GM12878 (cell line): ENCODE results near the gene PITRM1. TPM values are rescaled to one million over a fixed set of nuclear protein-coding genes. Genes with fewer than 3 reads are reported as not detected.

ENCODE experiments used
- ATAC-seq: fragments of 200-7000 bp; cut with Tn5 transposase; 3 replicates; pipeline ENCODE4 v1.9.1; 2020; ENCODE audit warnings: mild to moderate bottlenecking, moderate library complexity
- BruUV-seq: library from RNA; stranded (reverse); fragments of 400-500 nt; replicated peaks from 2 replicates; lab custom pipeline; 2021; lab: Mats Ljungman, UMichigan
- CTCF ChIA-PET: fragments of 300-600 bp; sonication (Branson Sonifier 250); formaldehyde crosslinking; extraction: SDS; loops from one replicate; lab custom pipeline; 2021; ENCODE audit warnings: inconsistent platforms; lab: Yijun Ruan, JAX
- POLR2A ChIA-PET: fragments of 350-600 bp; formaldehyde crosslinking; extraction: SDS; loops from one replicate; lab custom pipeline; 2021; ENCODE audit warnings: inconsistent platforms; lab: Charles Lee
- RAD21 ChIA-PET: fragments of 300-600 bp; sonication (Branson Sonifier 250); formaldehyde crosslinking; loops from one replicate; lab custom pipeline; 2023; ENCODE audit warnings: antibody characterized with exemption; ENCODE audit not compliant: unreplicated experiment; lab: Charles Lee
- SMC1A ChIA-PET: fragments of 300-600 bp; sonication (Branson Sonifier 250); formaldehyde crosslinking; loops from one replicate; lab custom pipeline; 2023; ENCODE audit not compliant: unreplicated experiment, uncharacterized antibody; lab: Charles Lee
- DNase-seq: peaks from one replicate; pipeline ENCODE4 v3.0.0-alpha.2; 2011; ENCODE audit warnings: low read depth, low spot score
- FAIRE-seq: peaks from 3 replicates; lab custom pipeline; 2011; peaks lifted over from hg19 to GRCh38; lab: Jason Lieb, UNC
- H2AFZ ChIP-seq: 2 replicates; pipeline ENCODE4 v1.6.0; 2011; ENCODE audit warnings: low read depth, low read length, control low read depth; ENCODE audit not compliant: control insufficient read depth
- H3K27ac ChIP-seq: 2 replicates; pipeline ENCODE4 v1.5.1; 2011; ENCODE audit warnings: control low read depth; ENCODE audit not compliant: control insufficient read depth, insufficient read depth
- H3K27me3 ChIP-seq, 2 experiments: replicated peaks in 1 of 2; 2 replicates each; pipeline versions ENCODE4 v1.6.0 to v1.6.1; 2011; ENCODE audit warnings: low read length in 1 of 2; ENCODE audit not compliant: control insufficient read depth in 2 of 2, insufficient read depth in 2 of 2
- H3K36me3 ChIP-seq, 2 experiments: 2 replicates each; pipeline ENCODE4 v1.5.1; 2011; ENCODE audit warnings: low read length in 1 of 2; ENCODE audit not compliant: control insufficient read depth in 2 of 2, insufficient read depth in 2 of 2
- H3K4me1 ChIP-seq: 2 replicates; pipeline ENCODE4 v1.6.1; 2011; ENCODE audit warnings: mild to moderate bottlenecking, low read length, moderate library complexity, mixed read lengths; ENCODE audit not compliant: control insufficient read depth, insufficient read depth
- H3K4me2 ChIP-seq: 2 replicates; pipeline ENCODE4 v1.6.0; 2011; ENCODE audit warnings: control low read depth; ENCODE audit not compliant: control insufficient read depth, insufficient read depth
- H3K4me3 ChIP-seq: fragments of 200-600 bp; sonication (generic); 2 replicates; pipeline ENCODE4 v1.5.1; 2016
- H3K79me2 ChIP-seq: 2 replicates; pipeline ENCODE4 v1.6.0; 2011; ENCODE audit warnings: low read length; ENCODE audit not compliant: control insufficient read depth, insufficient read depth
- H3K9ac ChIP-seq: 2 replicates; pipeline ENCODE4 v1.8.0; 2011; ENCODE audit warnings: low read length, control low read depth, mixed read lengths; ENCODE audit not compliant: control insufficient read depth, insufficient read depth
- H3K9me3 ChIP-seq: replicated peaks from 3 replicates; pipeline ENCODE4 v1.5.1; 2011; ENCODE audit warnings: mild to moderate bottlenecking, low read length; ENCODE audit not compliant: control insufficient read depth, insufficient read depth
- H4K20me1 ChIP-seq: 2 replicates; pipeline ENCODE4 v1.6.0; 2011; ENCODE audit not compliant: control insufficient read depth, insufficient read depth
- MEF2A ChIP-seq: IDR thresholded peaks from 2 replicates; pipeline ENCODE4 v1.6.1; 2011; ENCODE audit warnings: low read depth, mild to moderate bottlenecking, low read length, moderate library complexity; ENCODE audit not compliant: insufficient read depth
- MYB ChIP-seq: fragments of 150-350 bp; IDR thresholded peaks from 2 replicates; pipeline ENCODE4 v1.6.1; 2014; ENCODE audit warnings: mild to moderate bottlenecking, low read depth, low read length, borderline replicate concordance
- PAX5 ChIP-seq: IDR thresholded peaks from 2 replicates; pipeline ENCODE4 v1.6.1; 2011; ENCODE audit warnings: low read depth, low read length, borderline replicate concordance
- PRDM15 ChIP-seq: fragments of 450-650 bp; formaldehyde crosslinking; IDR thresholded peaks from 2 replicates; pipeline ENCODE4 v1.4.0; 2020; ENCODE audit warnings: mild to moderate bottlenecking, moderate library complexity
- RCOR1 ChIP-seq: conservative IDR thresholded peaks from 2 replicates; pipeline ENCODE4 v1.6.1; 2012; ENCODE audit warnings: low read depth, low read length, improper control_type of control experiment
- WGBS: methylation state at CpG from one replicate; pipeline ENCODE4 v1.1.6; 2016; ENCODE audit warnings: low lambda C conversion rate; ENCODE audit not compliant: insufficient replicate concordance, insufficient coverage; ENCODE audit errors: missing lambda C conversion rate; 5-methylcytosine and 5-hydroxymethylcytosine counted together
- in situ Hi-C: fragments of 300-500 bp; cut with MboI; formaldehyde crosslinking; loops from 9 replicates; pipeline ENCODE4 v1.14.3; 2018; ENCODE audit warnings: mixed read lengths
- intact Hi-C: fragments of 100-400 bp; cut with micrococcal nuclease; formaldehyde crosslinking; loops from one replicate; pipeline ENCODE4 v1.14.2; 2022; ENCODE audit not compliant: unreplicated experiment
- polyA plus RNA-seq, 11 experiments: library from polyadenylated mRNA; depleted of rRNA in 4 of 11; unstranded in 6 of 11; stranded (reverse) in 5 of 11; fragments of >200 nt; fragmentation: Nextera tagmentation in 4 of 11; fragmentation: Illumina TruSeq in 1 of 11; extraction: Ambion mirVana in 4 of 11; extraction: Trizol in 1 of 11; gene quantifications; 1 replicate in 1 of 11; 2 replicates in 10 of 11; pipeline versions ENCODE4 v1.2.1 to v1.2.3, GENCODE V29; 2011 to 2016; ENCODE audit warnings: inconsistent platforms in 2 of 11, missing spikeins in 2 of 11, low read depth in 1 of 11
- total RNA-seq, 4 experiments: library from RNA; depleted of rRNA in 3 of 4; stranded (reverse); fragments of >200 nt in 3 of 4; fragmentation: Illumina TruSeq in 1 of 4; extraction: Trizol in 1 of 4; gene quantifications; 2 replicates each; pipeline versions ENCODE4 v1.2.1 to v1.2.3, GENCODE V29; 2013 to 2021

PITRM1 gene
- total and polyA plus RNA-seq, 10 of the 15 experiments (the other 5 are each of a cell fraction or from before 2014, with no cell fraction given) = 15.5 to 53.0 (median 45.0) TPM

GRCh38 chr10:3163879-3164278 lies 8.7 kb downstream of the PITRM1 start:
- FAIRE-seq (no peak), ATAC-seq (no peak), DNase-seq (no peak)
- in situ Hi-C loops = no loop called here
- 84% methylated on average over 9 of the region's 9 CpGs for WGBS
- intact Hi-C loops = no loop called here
- Histone ChIP-seq H3K4me3 (no peak overlapping the region), H3K4me2 (no peak overlapping the region), H3K4me1 (no peaks in the 10 kb centered on the region)
- no peak for TF ChIP-seq MEF2A
- TF ChIP-seq MYB = no peak
- no peak for TF ChIP-seq PAX5
- no peak for TF ChIP-seq RCOR1
- TF ChIP-seq PRDM15 (CRISPR knock-in tag) = no peak
- TF ChIP-seq, all 136 proteins: peak for 0
- Histone ChIP-seq H3K9ac (no peak overlapping the region), H3K36me3 (peaks cover 7 to 23% of the 10 kb centered on the region in 2 experiments), H2AFZ (no peak overlapping the region), H3K79me2 (no peaks in the 10 kb centered on the region), H4K20me1 (no peaks in the 10 kb centered on the region), H3K27me3 (no peaks in the 10 kb centered on the region), H3K9me3 (no peaks in the 10 kb centered on the region; the same call in 2 of the 3 replicates), H3K27ac (no peak overlapping the region)
- ChIA-PET RAD21 (no interaction called here), CTCF (interaction anchor here (0.7 to 1.1 kb wide), 2 partner anchors 9 to 561 kb away, joined by 3 read pairs; partner anchors contain the start of gene PITRM1), SMC1A (no interaction called here), POLR2A (interaction anchor here (1.5 kb wide), 1 partner anchor 9 kb away, joined by 6 read pairs; the partner anchor contains the start of gene PITRM1)
- BruUV-seq = no TSS peak
